K562 (cell line): Measurements from ENCODE around the gene TSPAN3. TPM values are rescaled to one million over a fixed set of nuclear protein-coding genes. Genes with fewer than 3 reads are reported as not detected.
A peak's percentile ranks its signal among the peaks of the same experiment; 100 is the strongest.

ENCODE experiments used
- ATAC-seq: fragments of 200-7000 bp; cut with Tn5 transposase; 3 replicates; pipeline ENCODE4 v1.9.1; 2020; ENCODE audit warnings: moderate library complexity
- BruUV-seq: library from RNA; stranded (reverse); fragments of 400-500 nt; replicated peaks from 2 replicates; lab custom pipeline; 2021; lab: Mats Ljungman, UMichigan
- CTCF ChIA-PET: fragments of 300-600 bp; formaldehyde crosslinking; extraction: SDS; loops from one replicate; lab custom pipeline; 2021; ENCODE audit warnings: low intra/inter-chr PET ratio; lab: Yijun Ruan, JAX
- POLR2A ChIA-PET: fragments of 300-600, 350-650 bp; sonication (Branson Sonifier 250); formaldehyde crosslinking; extraction: SDS; loops from one replicate; lab custom pipeline; 2021; ENCODE audit warnings: antibody characterized with exemption, inconsistent platforms; lab: Yijun Ruan, JAX
- DNase-seq, 4 experiments: peaks; one replicate each; pipeline versions ENCODE4 v3.0.0 to v3.0.0-alpha.2; 2011 to 2018; ENCODE audit warnings: low spot score in 3 of 4, mixed read lengths in 3 of 4; ENCODE audit errors: extremely low read depth in 1 of 4
- FAIRE-seq: peaks from 2 replicates; lab custom pipeline; 2011; peaks lifted over from hg19 to GRCh38; lab: Jason Lieb, UNC
- H2AFZ ChIP-seq: 2 replicates; pipeline ENCODE4 v1.6.0; 2011; ENCODE audit warnings: low read depth, low read length, control low read depth, inconsistent platforms
- H3K27ac ChIP-seq: fragments of 200-600 bp; 3 replicates; pipeline ENCODE4 v1.8.0; 2011; ENCODE audit warnings: low read depth, mild to moderate bottlenecking, control low read depth, inconsistent platforms, low read length, moderate library complexity, mixed read lengths; ENCODE audit errors: extremely low read depth
- H3K27me3 ChIP-seq, 2 experiments: fragments of 300-600 bp in 1 of 2; 2 replicates in 1 of 2; 3 replicates in 1 of 2; pipeline versions ENCODE4 v1.6.0 to v1.8.0; 2011; ENCODE audit warnings: inconsistent platforms in 2 of 2, low read length in 2 of 2, mild to moderate bottlenecking in 1 of 2, mixed read lengths in 1 of 2, moderate library complexity in 1 of 2; ENCODE audit not compliant: control insufficient read depth in 2 of 2, insufficient read depth in 2 of 2
- H3K36me3 ChIP-seq: fragments of 300-600 bp; 3 replicates; pipeline ENCODE4 v1.8.0; 2011; ENCODE audit warnings: mild to moderate bottlenecking, low read length, inconsistent platforms; ENCODE audit not compliant: control insufficient read depth, insufficient read depth
- H3K4me1 ChIP-seq, 2 experiments: fragments of 200-600 bp in 1 of 2; replicated peaks in 1 of 2; 2 replicates in 1 of 2; 3 replicates in 1 of 2; pipeline versions ENCODE4 v1.5.1 to v1.8.0; 2011; ENCODE audit warnings: inconsistent platforms in 2 of 2, low read length in 2 of 2, mild to moderate bottlenecking in 1 of 2, mixed read lengths in 1 of 2, moderate library complexity in 1 of 2; ENCODE audit not compliant: control insufficient read depth in 2 of 2, insufficient read depth in 2 of 2
- H3K4me2 ChIP-seq: 2 replicates; pipeline ENCODE4 v1.6.1; 2011; ENCODE audit warnings: low read length, control low read depth, inconsistent platforms, mixed read lengths; ENCODE audit not compliant: insufficient read depth
- H3K4me3 ChIP-seq: fragments of 200-600 bp; sonication (generic), shearing (Covaris generic); 2 replicates; pipeline ENCODE4 v1.5.1; 2016; ENCODE audit warnings: control low read depth, inconsistent platforms
- H3K79me2 ChIP-seq: fragments of 200-600 bp; 3 replicates; pipeline ENCODE4 v1.8.0; 2011; ENCODE audit warnings: low read length, inconsistent platforms; ENCODE audit not compliant: control insufficient read depth, insufficient read depth
- H3K9ac ChIP-seq, 2 experiments: 2 replicates each; pipeline versions ENCODE4 v1.6.0 to v1.6.1; 2011; ENCODE audit warnings: low read depth in 2 of 2, low read length in 2 of 2, control low read depth in 1 of 2, inconsistent platforms in 1 of 2, mild to moderate bottlenecking in 1 of 2, mixed read lengths in 1 of 2; ENCODE audit not compliant: insufficient read depth in 1 of 2
- H3K9me1 ChIP-seq: one replicate; pipeline ENCODE4 v1.6.0; 2011; ENCODE audit warnings: inconsistent platforms, mild to moderate bottlenecking, low read length, moderate library complexity; ENCODE audit not compliant: control insufficient read depth, insufficient read depth
- H3K9me3 ChIP-seq: replicated peaks from 2 replicates; pipeline ENCODE4 v1.5.1; 2011; ENCODE audit warnings: low read depth, low read length, inconsistent platforms; ENCODE audit not compliant: control insufficient read depth, insufficient read depth
- H4K20me1 ChIP-seq: replicated peaks from 2 replicates; pipeline ENCODE4 v1.6.1; 2011; ENCODE audit warnings: low read length, inconsistent platforms, mixed read lengths; ENCODE audit not compliant: control insufficient read depth, insufficient read depth
- ARID1B ChIP-seq: fragments of 450-650 bp; IDR thresholded peaks from 2 replicates; pipeline ENCODE4 v1.6.1; 2016; ENCODE audit warnings: antibody characterized with exemption, mild to moderate bottlenecking, inconsistent platforms
- BACH1 ChIP-seq: fragments of 200-800 bp; sonication (Bioruptor generic); IDR thresholded peaks from 2 replicates; pipeline ENCODE4 v1.6.1; 2016; ENCODE audit warnings: missing genetic modification characterization, missing compliant biosample characterization
- CAMTA2 ChIP-seq: fragments of 250-450 bp; sonication (Bioruptor Pico); conservative IDR thresholded peaks from 2 replicates; pipeline ENCODE4 v1.5.1; 2022
- CBFB ChIP-seq: sonication (generic); formaldehyde crosslinking; IDR thresholded peaks from 2 replicates; pipeline ENCODE4 v1.4.0; 2020; ENCODE audit warnings: mild to moderate bottlenecking, missing genetic modification reagents
- CEBPB ChIP-seq: fragments of 450-650 bp; IDR thresholded peaks from 2 replicates; pipeline ENCODE4 v1.6.1; 2016; ENCODE audit warnings: missing genetic modification characterization, missing compliant biosample characterization
- CTBP1 ChIP-seq: fragments of 450-650 bp; IDR thresholded peaks from 2 replicates; pipeline ENCODE4 v1.6.1; 2016; ENCODE audit warnings: borderline replicate concordance
- ETV1 ChIP-seq: fragments of 450-650 bp; conservative IDR thresholded peaks from 2 replicates; pipeline ENCODE4 v1.6.1; 2016; ENCODE audit warnings: missing genetic modification characterization, control low read depth, low read depth, missing compliant biosample characterization
- FOXK1 ChIP-seq: sonication (generic); formaldehyde crosslinking; IDR thresholded peaks from 2 replicates; pipeline ENCODE4 v1.8.0; 2022; ENCODE audit warnings: missing genetic modification reagents, mild to moderate bottlenecking, borderline replicate concordance
- HSF4 ChIP-seq: fragments of 250-450 bp; sonication (Bioruptor Pico); IDR thresholded peaks from 2 replicates; pipeline ENCODE4 v2.1.2; 2022; ENCODE audit warnings: mild to moderate bottlenecking, moderate library complexity, borderline replicate concordance
- POLR2G ChIP-seq: fragments of 200-400 bp; formaldehyde crosslinking; IDR thresholded peaks from 2 replicates; pipeline ENCODE4 v1.6.1; 2017; ENCODE audit warnings: low read depth, mild to moderate bottlenecking, antibody characterized with exemption, low read length, moderate library complexity
- PTRF ChIP-seq: fragments of 450-650 bp; IDR thresholded peaks from 2 replicates; pipeline ENCODE4 v1.6.1; 2016; ENCODE audit warnings: mild to moderate bottlenecking, missing genetic modification characterization, missing compliant biosample characterization
- TAL1 ChIP-seq: fragments of 450-650 bp; IDR thresholded peaks from 2 replicates; pipeline ENCODE4 v1.6.1; 2016; ENCODE audit warnings: mild to moderate bottlenecking
- TARDBP ChIP-seq: fragments of 450-650 bp; IDR thresholded peaks from 2 replicates; pipeline ENCODE4 v1.6.1; 2016
- TCFL5 ChIP-seq: fragments of 250-450 bp; sonication (Bioruptor Pico); conservative IDR thresholded peaks from 2 replicates; pipeline ENCODE4 v1.6.1; 2021; ENCODE audit warnings: mild to moderate bottlenecking, moderate library complexity, matching md5 sums
- ZNF717 ChIP-seq: fragments of 250-450 bp; sonication (Bioruptor Pico); IDR thresholded peaks from 2 replicates; pipeline ENCODE4 v1.5.0; 2021
- WGBS: fragments of 100-300 bp; shearing (Covaris generic); methylation state at CpG from one replicate; pipeline ENCODE4 v1.1.6; 2016; ENCODE audit warnings: low coverage, mixed read lengths; ENCODE audit not compliant: insufficient coverage; ENCODE audit errors: missing lambda C conversion rate; 5-methylcytosine and 5-hydroxymethylcytosine counted together
- in situ Hi-C: fragments of 300-500 bp; cut with MboI; formaldehyde crosslinking; loops from 4 replicates; pipeline ENCODE4 v1.15.0; 2018; ENCODE audit warnings: inconsistent platforms, mixed read lengths
- intact Hi-C: fragments of 100-400 bp; cut with micrococcal nuclease; formaldehyde crosslinking; loops from 2 replicates; pipeline ENCODE4 v1.14.2; 2022
- polyA plus RNA-seq, 8 experiments: library from polyadenylated mRNA; depleted of rRNA in 4 of 8; stranded (reverse) in 5 of 8; unstranded in 3 of 8; fragments of >200 nt; fragmentation: Nextera tagmentation in 2 of 8; fragmentation: Illumina TruSeq in 1 of 8; extraction: Ambion mirVana in 2 of 8; extraction: Trizol in 1 of 8; gene quantifications; 2 replicates each; pipeline versions ENCODE4 v1.2.1 to v1.2.3, GENCODE V29; 2011 to 2014; ENCODE audit warnings: inconsistent platforms in 1 of 8, missing spikeins in 1 of 8
- total RNA-seq, 7 experiments: library from RNA; depleted of rRNA in 6 of 7; stranded (reverse); fragments of >200 nt in 6 of 7; fragmentation: Illumina TruSeq in 2 of 7; extraction: Trizol in 2 of 7; gene quantifications; 2 replicates each; pipeline versions ENCODE4 v1.2.1 to v1.2.3, GENCODE V29; 2011 to 2021; ENCODE audit warnings: low replicate concordance in 1 of 7
- TF ChIP-seq, protein P1 (sequence below): fragments of 450-650 bp; IDR thresholded peaks from 2 replicates; pipeline ENCODE4 v1.6.1; 2016; ENCODE audit warnings: low read depth, mild to moderate bottlenecking, moderate library complexity
- TF ChIP-seq, protein P2 (sequence below), 2 experiments: fragments of 450-650 bp; formaldehyde crosslinking in 1 of 2; IDR thresholded peaks; 2 replicates each; pipeline versions ENCODE4 v1.4.0 to v1.6.1; 2014 to 2020; ENCODE audit warnings: mild to moderate bottlenecking in 2 of 2, borderline replicate concordance in 1 of 2, low read depth in 1 of 2

The TSPAN3 gene
- total and polyA plus RNA-seq, 9 of the 15 experiments (the other 6 are each of a cell fraction or from before 2014, with no cell fraction given): 14.3 to 144 (median 71.1) TPM

- ChIA-PET CTCF (no interaction called here), POLR2A (interaction anchor here (1.6 kb wide), 1 partner anchor 13 kb away, joined by 8 read pairs; no protein-coding TSS in a partner anchor)
- Histone ChIP-seq H3K4me1 (peaks cover 0 to 5% of the 10 kb centered on the region in 2 experiments; a peak in 1 of 5 replicates), H3K36me3 (peaks cover 19% of the 10 kb centered on the region; the same call in 2 of the 3 replicates), H3K79me2 (peaks cover 9% of the 10 kb centered on the region; the same call in 1 of the 3 replicates), H2AFZ (no peak overlapping the region), H3K27ac (no peak overlapping the region), H3K9me1 (no peaks in the 10 kb centered on the region), H3K9me3 (no peaks in the 10 kb centered on the region), H3K9ac (no peak overlapping the region), H3K4me3 (no peak overlapping the region), H3K4me2 (no peak overlapping the region), H4K20me1 (no peaks in the 10 kb centered on the region), H3K27me3 (no peaks in the 10 kb centered on the region)
- 93% methylated on average over 1 of the region's 1 CpG for WGBS
- no peak for FAIRE-seq
- no peak for DNase-seq
- BruUV-seq: no TSS peak
- intact Hi-C loops (no loop called here), in situ Hi-C loops (no loop called here)
- no peak for ATAC-seq
- TF ChIP-seq POLR2G (no peak), TCFL5 (no peak), FOXK1 (CRISPR knock-in tag) (no peak), ZNF717 (CRISPR knock-in tag) (no peak), TAL1 (peak; percentile 16; the same call in 1 of the 2 replicates), CEBPB (tag) (peak; percentile 74), HSF4 (CRISPR knock-in tag) (no peak), CBFB (CRISPR knock-in tag) (no peak), ETV1 (tag) (no peak), CTBP1 (no peak), BACH1 (tag) (no peak), ARID1B (peak; percentile 10; the same call in 1 of the 2 replicates), TARDBP (no peak), PTRF (tag) (no peak), CAMTA2 (no peak)
- TF ChIP-seq, protein P1, sequence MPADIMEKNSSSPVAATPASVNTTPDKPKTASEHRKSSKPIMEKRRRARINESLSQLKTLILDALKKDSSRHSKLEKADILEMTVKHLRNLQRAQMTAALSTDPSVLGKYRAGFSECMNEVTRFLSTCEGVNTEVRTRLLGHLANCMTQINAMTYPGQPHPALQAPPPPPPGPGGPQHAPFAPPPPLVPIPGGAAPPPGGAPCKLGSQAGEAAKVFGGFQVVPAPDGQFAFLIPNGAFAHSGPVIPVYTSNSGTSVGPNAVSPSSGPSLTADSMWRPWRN: no peak
- TF ChIP-seq, protein P2, sequence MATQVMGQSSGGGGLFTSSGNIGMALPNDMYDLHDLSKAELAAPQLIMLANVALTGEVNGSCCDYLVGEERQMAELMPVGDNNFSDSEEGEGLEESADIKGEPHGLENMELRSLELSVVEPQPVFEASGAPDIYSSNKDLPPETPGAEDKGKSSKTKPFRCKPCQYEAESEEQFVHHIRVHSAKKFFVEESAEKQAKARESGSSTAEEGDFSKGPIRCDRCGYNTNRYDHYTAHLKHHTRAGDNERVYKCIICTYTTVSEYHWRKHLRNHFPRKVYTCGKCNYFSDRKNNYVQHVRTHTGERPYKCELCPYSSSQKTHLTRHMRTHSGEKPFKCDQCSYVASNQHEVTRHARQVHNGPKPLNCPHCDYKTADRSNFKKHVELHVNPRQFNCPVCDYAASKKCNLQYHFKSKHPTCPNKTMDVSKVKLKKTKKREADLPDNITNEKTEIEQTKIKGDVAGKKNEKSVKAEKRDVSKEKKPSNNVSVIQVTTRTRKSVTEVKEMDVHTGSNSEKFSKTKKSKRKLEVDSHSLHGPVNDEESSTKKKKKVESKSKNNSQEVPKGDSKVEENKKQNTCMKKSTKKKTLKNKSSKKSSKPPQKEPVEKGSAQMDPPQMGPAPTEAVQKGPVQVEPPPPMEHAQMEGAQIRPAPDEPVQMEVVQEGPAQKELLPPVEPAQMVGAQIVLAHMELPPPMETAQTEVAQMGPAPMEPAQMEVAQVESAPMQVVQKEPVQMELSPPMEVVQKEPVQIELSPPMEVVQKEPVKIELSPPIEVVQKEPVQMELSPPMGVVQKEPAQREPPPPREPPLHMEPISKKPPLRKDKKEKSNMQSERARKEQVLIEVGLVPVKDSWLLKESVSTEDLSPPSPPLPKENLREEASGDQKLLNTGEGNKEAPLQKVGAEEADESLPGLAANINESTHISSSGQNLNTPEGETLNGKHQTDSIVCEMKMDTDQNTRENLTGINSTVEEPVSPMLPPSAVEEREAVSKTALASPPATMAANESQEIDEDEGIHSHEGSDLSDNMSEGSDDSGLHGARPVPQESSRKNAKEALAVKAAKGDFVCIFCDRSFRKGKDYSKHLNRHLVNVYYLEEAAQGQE (IDR thresholded peaks at IDR 0.05; ENCODE audit: borderline replicate concordance): no peak
- TF ChIP-seq, protein P2 (CRISPR knock-in tag; IDR thresholded peaks at IDR 0.05; ENCODE audit: low read depth): no peak
These were observed 13.8 kb downstream of the TSPAN3 start for GRCh38 chr15:77057072-77057471.
